Fibroblast of skin of back (primary cell): ENCODE measurements around the gene SHC3.

Experiments used
- DNase-seq: peaks from one replicate; pipeline ENCODE4 v3.0.0-alpha.2; 2013

SHC3 gene

GRCh38 chr9:89107406-89107805, 71.2 kb downstream of the SHC3 start:
- no peak for DNase-seq

- no peak for DNase-seq
Observed at GRCh38 chr9:89106224-89106851, 72.3 kb downstream of the SHC3 start.

GRCh38 chr9:89104821-89105220, 73.8 kb downstream of the SHC3 start:
- no peak for DNase-seq

- no peak for DNase-seq
Observed at GRCh38 chr9:89097219-89097618, 81.4 kb downstream of the SHC3 start.

GRCh38 chr9:89096807-89097206, 81.8 kb downstream of the SHC3 start:
- DNase-seq, result no peak

GRCh38 chr9:89095761-89096528, 82.7 kb downstream of the SHC3 start:
- no peak for DNase-seq

GRCh38 chr9:89093201-89093975, 85.2 kb downstream of the SHC3 start:
- DNase-seq, result no peak

- no peak for DNase-seq
Observed at GRCh38 chr9:89089176-89089575, 89.4 kb downstream of the SHC3 start.

- no peak for DNase-seq
Observed at GRCh38 chr9:89083626-89084025, 95.0 kb downstream of the SHC3 start.

- DNase-seq, result no peak
Observed at GRCh38 chr9:89080193-89080592, 98.4 kb downstream of the SHC3 start.

GRCh38 chr9:89079391-89079790, 99.2 kb downstream of the SHC3 start:
- DNase-seq, result no peak

GRCh38 chr9:89078860-89079259, 99.8 kb downstream of the SHC3 start:
- DNase-seq, result peak; percentile 28

GRCh38 chr9:89078421-89078820, 100.2 kb downstream of the SHC3 start:
- DNase-seq, result no peak

- DNase-seq, result no peak
Observed at GRCh38 chr9:89077519-89077918, 101.1 kb downstream of the SHC3 start.

- DNase-seq, result no peak
Observed at GRCh38 chr9:89073397-89073796, 105.2 kb downstream of the SHC3 start.

- DNase-seq, result no peak
Observed at GRCh38 chr9:89071591-89071990, 107.0 kb downstream of the SHC3 start.

GRCh38 chr9:89066835-89067234, 111.8 kb downstream of the SHC3 start:
- no peak for DNase-seq

GRCh38 chr9:89065921-89066320, 112.7 kb downstream of the SHC3 start:
- DNase-seq, result no peak

- no peak for DNase-seq
Observed at GRCh38 chr9:89060790-89061189, 117.8 kb downstream of the SHC3 start.

GRCh38 chr9:89059925-89060506, 118.6 kb downstream of the SHC3 start:
- no peak for DNase-seq

- DNase-seq, result no peak
Observed at GRCh38 chr9:89058906-89059305, 119.7 kb downstream of the SHC3 start.

GRCh38 chr9:89054865-89055495, 123.6 kb downstream of the SHC3 start:
- no peak for DNase-seq

- DNase-seq, result no peak
Observed at GRCh38 chr9:89053301-89053700, 125.3 kb downstream of the SHC3 start.
